KBM-7 (cell line): ENCODE data around the gene ALDH7A1.
A peak's percentile ranks its signal among the peaks of the same experiment; 100 is the strongest.
"Not testable (repeated sequence)": the region's sequence is repeated elsewhere in the genome, so short reads cannot be mapped to it uniquely, and the experiment has no call there.

Source experiments
- DNase-seq: peaks from one replicate; pipeline ENCODE4 v3.0.0-alpha.2; 2015
- in situ Hi-C: fragments of 300-500 bp; cut with MboI; formaldehyde crosslinking; loops from 2 replicates; pipeline ENCODE4 v1.14.3; 2020; ENCODE audit warnings: low sequenced_read_pairs, low pct_unique_long_range_greater_than_20kb, mixed read lengths

ALDH7A1 gene

DNA sequence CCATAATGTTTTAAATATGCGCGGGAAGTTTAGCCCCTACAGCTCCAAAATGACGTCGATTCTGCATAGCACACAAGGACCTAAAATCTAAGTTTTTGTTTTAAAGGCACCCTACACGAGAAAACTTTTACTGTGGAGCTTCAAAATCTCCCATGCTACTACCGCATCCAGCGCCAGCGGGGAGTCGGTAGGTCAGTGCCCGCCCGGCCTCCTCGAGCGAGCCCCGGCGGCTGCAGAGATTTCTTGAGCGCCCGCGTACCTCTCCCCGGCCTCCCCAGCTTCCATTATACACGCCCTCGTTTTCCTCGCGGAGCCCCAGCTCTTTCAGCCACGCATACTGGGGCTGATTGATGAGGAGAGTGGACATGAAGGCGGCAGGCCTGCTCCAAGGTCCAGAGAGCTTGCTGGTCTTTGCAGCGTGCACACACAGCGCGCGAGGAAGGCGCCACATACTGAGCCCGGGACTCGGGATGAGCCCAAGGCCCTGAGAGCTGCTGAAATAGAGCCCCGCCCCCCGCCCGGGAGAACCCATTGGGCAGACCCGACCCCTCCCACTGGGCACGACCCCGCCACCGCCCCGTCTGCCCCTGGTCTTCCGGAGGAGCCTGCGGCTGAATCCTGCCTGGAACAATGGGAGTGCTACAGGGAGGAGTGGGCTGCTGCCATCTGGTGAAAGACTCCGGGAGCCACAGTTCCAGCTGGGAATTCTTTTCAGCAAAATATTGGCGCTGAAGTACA lies at the start of gene ALDH7A1:
Gene ALDH7A1, minus strand, starts transcription at position 472 of the 738 bp plus-strand sequence. Its CDS starts 21 bp downstream, at position 451.
- DNase-seq = no peak
- in situ Hi-C loops = no loop called here

DNA sequence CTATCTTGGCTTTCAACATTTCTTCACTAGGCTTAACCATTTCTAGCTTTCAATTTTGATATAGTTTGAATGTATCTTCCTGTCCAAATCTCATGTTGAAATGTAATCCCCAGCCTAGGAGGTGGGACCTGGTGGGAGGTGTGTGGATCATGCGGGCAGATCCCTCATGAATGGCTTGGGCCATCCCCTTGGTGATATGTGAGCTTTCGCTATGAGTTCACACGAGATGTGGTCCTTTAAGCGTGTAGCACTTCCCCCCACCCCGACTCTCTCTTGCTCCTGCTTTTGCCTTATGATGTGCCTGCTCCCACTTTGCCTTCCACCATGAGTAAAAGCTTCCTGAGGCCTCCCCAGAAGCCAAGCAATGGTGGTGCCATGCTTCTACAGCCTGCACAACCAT lies 46.4 kb upstream of the ALDH7A1 start:
- in situ Hi-C loops = loop anchor here (25.0 kb wide), 1 partner anchor 646 kb away; the partner anchor contains the start of gene MEGF10
- DNase-seq = no peak

DNA sequence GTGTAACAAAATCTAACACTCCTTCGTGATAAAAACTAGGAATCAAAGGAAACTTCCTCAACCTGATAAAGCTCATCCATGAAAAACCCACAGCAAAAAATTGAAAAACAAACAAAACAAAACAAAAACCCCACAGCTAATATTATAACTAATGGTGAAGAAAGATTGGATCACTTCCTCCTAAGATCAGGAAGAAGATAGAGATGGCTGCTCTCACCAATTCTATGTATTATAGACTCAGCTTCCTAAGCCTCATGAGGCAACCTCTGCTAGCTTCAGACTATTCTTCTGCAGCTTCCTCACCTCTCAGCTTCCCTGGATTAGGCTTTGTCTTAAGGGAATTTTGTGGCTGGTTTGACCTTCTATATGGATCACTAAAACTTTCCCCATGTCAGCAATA lies 45.8 kb upstream of the ALDH7A1 start:
- in situ Hi-C loops = loop anchor here (25.0 kb wide), 1 partner anchor 646 kb away; the partner anchor contains the start of gene MEGF10

DNA sequence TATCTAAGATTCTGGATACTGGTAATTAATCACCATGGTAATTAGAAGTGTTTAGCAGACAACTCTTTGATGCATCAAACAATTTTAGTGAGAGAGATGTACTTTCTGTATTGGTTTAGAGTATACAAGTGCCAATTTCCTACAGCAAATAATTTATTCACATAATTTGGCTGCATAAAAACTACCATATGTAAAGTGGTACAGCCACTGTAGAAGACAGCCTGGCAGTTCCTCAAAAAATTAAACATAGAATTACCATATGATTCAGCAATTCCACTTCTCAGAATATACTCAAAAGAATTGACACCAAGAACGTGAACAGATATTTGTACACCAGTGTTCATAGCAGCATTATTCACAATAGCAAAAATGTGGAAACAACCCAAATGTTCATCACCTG lies 41.9 kb upstream of the ALDH7A1 start:
- DNase-seq = no peak
- in situ Hi-C loops = loop anchor here (25.0 kb wide), 1 partner anchor 650 kb away; the partner anchor contains the start of gene MEGF10

More for the DNA sequence above, 45.8 kb upstream of the ALDH7A1 start:
- no peak for DNase-seq

DNA sequence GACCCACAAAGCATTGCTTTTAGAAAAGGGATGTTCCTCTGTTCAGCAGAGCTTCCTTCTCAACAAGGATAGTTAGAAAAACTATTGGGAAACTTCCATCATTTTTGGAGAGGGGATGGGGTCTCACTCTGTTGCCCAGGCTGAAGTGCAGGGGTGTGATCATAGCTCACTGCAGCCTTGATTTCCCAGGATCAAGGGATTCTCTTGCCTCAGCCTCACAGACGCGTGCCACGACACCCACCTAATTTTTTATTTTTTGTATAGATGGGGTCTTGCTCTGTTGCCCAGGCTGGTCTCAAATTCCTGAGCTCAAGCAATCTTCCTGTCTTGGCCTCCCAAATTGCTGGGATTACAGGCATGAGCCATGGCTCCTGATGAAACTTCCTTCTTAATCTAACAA lies 40.6 kb upstream of the ALDH7A1 start:
- in situ Hi-C loops = loop anchor here (25.0 kb wide), 1 partner anchor 652 kb away; the partner anchor contains the start of gene MEGF10
- no peak for DNase-seq

DNA sequence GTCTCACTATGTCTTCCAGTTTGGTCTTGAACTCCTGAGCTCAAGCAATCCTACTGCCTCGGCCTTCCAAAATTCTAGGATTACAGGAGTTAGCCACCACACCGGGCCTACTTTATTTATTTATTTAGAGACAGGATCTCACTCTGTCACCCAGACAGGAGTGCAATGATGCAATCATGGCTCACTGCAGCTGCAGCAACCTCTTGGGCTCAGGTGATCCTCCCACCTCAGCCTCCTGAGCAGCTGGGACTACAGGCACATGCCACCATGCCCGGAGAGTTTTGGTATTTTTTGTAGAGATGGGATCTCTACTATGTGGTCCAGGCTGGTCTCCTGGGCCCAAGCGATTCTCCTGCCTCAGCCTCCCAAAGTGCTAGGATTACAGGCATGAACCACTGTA lies 38.5 kb upstream of the ALDH7A1 start:
- DNase-seq = no peak
- in situ Hi-C loops = loop anchor here (25.0 kb wide), 1 partner anchor 654 kb away; the partner anchor contains the start of gene MEGF10

DNA sequence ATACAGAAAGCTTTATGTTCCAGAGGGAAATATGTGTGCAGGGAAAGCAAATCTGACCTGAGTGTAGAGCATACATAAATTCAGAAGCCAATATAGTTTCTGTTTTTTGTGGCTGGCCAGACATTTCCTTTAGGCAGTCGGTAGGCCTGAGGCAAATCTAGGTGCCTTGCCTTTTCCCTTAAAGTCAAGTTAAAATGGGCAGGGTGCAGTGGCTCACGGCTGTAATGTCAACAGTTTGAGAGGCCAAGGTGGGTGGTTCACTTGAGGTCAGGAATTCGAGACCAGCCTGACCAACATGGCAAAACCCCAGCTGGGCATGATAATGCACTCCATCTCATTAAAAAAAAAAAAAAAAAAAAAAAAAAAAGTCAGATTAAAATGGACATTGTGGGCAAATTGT lies 36.9 kb upstream of the ALDH7A1 start:
- DNase-seq = no peak
- in situ Hi-C loops = loop anchor here (25.0 kb wide), 1 partner anchor 655 kb away; the partner anchor contains the start of gene MEGF10

DNA sequence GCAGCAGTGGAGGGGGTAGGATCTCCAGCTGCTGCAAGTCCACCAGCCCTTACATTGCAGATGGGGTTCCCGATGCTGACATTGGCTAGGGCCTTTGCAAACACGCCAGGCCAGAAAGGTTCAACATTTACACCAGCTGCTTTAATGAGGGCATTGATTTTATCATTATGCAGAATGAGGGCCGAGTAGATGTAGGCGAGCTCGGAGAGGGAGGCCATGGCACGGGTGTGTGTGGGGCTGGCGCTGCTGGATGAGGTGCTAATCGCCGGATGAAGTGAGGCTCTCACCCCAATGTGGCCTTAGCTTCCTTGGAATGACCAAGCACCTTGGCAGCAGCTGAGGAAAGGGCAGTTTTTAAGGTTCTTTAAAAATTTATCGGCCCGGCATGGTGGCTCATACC lies 33.1 kb upstream of the ALDH7A1 start:
- DNase-seq = no peak
- in situ Hi-C loops = loop anchor here (25.0 kb wide), 1 partner anchor 659 kb away; the partner anchor contains the start of gene MEGF10

DNA sequence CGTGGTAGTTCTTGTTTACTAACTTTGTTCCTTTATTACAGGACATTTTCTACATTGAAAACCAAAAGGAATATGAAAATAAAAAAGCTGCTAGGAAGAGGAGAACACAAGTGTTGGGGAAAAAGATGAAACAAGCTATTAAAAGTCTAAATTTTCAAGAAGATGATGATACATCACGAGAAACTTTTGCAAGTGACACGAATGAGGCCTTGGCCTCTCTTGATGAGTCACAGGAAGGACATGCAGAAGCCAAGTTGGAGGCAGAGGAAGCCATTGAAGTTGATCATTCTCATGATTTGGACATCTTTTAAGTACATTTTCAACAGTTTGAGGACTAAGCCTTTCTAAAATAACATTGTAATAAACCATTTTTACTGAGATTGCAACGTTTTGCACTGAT lies 29.5 kb upstream of the ALDH7A1 start:
- in situ Hi-C loops = no loop called here
- DNase-seq = no peak

DNA sequence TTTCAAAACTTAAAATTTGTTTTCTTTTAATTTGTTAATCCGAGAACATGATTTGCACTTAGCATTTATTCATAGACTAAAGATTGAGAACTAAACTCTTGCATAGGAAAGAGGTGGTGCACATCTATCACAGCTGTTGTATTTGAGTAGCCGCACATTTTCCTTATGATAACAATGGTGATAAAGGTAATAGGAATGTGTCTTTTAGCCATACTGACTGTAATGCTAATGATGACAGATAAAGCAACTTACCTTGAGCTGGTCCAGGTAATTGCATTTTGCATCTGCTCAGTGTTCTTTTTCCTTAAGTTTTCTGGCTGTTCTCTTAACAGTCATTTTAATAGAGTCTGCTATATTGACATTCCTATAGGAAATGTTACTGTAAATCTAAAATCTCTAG lies 24.8 kb upstream of the ALDH7A1 start:
- in situ Hi-C loops = no loop called here
- DNase-seq = no peak

DNA sequence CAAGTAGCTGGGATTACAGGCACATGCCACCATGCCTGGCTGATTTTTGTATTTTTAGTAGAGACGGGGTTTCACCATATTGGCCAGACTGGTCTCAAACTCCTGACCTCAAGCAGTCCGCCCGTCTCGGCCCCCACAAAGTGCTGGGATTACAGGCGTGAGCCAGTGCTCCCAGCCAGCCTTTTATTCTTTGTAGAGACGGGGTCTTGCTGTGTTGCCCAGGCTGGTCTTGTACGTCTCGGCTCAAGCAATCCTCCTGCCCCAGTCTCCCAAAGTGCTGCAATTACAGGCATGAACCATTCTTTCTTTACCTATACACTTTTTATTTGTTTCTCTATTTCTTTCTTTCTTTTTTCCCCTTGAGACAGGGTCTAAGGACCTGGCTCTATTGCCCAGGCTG lies 22.6 kb upstream of the ALDH7A1 start:
- in situ Hi-C loops, DNase-seq: not testable (repeated sequence)

DNA sequence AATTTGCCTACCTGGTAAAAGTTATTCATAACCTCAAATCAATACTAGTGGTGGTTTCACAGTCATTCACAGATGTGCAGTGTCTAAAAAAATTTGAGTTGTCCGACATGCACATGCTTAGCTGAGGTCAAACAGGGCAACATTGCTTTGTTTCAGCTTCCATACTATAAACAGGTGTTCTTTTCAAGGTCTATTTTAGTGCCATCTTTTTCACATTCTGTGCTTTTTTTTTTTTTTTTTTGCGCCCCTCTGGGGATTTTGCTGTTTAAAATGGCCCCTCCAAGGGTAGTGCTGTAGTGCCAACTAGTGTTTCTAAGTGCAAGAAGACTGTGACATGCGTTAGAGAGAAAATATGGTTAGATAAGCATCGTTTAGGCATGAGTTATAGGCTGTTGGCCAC lies 20.3 kb upstream of the ALDH7A1 start:
- no peak for DNase-seq

DNA sequence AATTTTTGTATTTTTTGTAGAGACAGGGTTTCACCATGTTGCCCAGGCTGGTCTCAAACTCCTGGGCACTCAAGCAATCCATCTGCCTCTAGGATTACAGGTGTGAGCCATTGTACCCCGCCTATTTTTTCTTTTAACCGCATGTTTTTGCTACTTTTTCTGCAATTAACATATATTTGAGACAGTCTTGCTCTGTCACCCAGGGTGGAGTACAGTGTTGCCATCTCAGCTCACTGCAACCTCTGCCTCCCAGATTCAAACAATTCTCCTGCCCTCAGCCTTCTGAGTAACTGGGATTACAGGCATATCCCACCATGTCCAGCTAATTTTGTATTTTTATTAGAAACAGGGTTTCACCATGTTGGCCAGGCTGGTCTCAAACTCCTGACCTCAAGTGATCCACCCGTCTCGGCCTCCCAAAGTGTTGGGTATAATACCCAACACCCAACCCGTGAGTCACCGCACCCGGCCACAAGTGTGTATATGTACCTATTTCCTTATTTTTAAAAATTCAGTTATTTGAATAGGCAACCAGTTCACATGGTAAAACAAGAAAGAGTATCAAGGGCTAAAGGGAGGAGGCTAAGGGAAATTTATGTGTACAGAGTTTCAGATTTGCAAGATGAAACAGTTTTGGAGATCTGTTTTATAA lies 19.0 kb upstream of the ALDH7A1 start:
- DNase-seq = no peak
- in situ Hi-C loops = no loop called here

More for the DNA sequence above, 20.3 kb upstream of the ALDH7A1 start:
- in situ Hi-C loops = no loop called here

DNA sequence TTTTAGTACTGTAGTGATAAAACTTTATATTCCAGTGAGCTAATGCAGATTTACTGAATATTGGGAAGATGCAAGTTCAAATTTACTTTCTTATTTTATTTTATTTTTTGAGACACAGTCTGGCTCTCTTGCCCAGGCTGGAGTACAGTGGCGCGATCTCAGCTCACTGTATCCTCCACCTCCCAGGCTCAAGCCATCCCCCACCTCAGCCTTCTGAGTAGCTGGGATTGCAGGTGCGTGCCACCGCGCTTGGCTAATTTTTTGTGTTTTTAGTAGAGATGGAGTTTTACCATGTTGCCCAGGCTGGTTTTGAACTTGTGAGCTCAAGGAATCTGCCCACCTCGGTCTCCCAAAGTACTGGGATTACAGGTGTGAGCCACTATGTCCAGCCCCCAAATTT lies 15.6 kb upstream of the ALDH7A1 start:
- in situ Hi-C loops = no loop called here
- no peak for DNase-seq

DNA sequence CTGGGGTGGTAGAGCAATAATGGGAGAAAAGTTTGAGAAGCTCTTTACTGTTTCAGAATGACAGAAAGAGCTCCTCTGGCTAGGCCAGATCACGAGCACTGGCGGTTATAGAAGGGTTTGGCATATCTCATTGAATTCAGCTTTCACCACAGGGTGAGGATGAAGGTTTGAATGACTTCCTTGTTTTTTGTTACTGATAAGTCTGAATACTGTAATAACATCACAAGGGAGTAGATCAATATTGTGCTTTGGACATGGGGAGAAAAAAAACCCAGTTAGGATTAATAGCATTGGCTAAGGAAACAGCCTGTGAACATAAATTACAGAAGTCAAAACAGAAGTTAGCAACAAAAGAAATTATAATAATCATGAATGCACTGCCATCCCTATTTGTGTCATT lies 15.1 kb upstream of the ALDH7A1 start:
- in situ Hi-C loops = no loop called here

DNA sequence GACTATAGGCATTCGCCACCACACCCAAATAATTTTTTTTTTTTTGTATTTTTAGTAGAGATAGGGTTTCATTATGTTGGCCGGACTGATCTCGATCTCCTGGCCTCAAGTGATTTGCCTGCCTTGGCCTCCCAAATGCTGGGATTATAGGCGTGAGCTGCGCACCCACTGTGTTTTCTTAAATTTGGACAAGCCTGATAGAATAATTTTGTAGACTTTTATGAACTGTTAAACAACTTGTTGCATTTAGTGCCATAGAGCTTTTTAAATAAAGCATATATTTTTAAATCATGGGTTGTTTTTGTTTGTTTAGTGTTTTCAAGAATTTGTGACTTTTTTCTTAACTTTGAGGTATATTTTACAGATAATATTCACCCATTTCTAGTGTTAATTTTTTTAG lies 10.5 kb upstream of the ALDH7A1 start:
- in situ Hi-C loops = no loop called here
- DNase-seq = no peak

More for the DNA sequence above, 15.1 kb upstream of the ALDH7A1 start:
- DNase-seq = no peak

DNA sequence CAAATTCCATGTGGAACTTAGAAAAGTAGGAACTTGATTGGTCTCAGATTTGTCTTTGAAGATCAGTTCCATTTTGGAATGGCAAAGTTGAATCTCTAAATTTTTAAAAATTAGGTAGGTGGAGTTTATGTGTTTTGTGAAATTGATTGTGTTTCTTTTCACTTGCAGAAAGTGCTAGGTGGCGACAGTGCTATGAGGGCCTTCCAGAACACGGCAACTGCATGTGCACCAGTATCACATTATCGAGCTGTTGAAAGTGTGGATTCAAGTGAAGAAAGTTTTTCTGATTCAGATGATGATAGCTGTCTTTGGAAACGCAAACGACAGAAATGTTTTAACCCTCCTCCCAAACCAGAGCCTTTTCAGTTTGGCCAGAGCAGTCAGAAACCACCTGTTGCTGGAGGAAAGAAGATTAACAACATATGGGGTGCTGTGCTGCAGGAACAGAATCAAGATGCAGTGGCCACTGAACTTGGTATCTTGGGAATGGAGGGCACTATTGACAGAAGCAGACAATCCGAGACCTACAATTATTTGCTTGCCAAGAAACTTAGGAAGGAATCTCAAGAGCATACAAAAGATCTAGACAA lies 8.5 kb upstream of the ALDH7A1 start:
- in situ Hi-C loops = no loop called here
- no peak for DNase-seq

DNA sequence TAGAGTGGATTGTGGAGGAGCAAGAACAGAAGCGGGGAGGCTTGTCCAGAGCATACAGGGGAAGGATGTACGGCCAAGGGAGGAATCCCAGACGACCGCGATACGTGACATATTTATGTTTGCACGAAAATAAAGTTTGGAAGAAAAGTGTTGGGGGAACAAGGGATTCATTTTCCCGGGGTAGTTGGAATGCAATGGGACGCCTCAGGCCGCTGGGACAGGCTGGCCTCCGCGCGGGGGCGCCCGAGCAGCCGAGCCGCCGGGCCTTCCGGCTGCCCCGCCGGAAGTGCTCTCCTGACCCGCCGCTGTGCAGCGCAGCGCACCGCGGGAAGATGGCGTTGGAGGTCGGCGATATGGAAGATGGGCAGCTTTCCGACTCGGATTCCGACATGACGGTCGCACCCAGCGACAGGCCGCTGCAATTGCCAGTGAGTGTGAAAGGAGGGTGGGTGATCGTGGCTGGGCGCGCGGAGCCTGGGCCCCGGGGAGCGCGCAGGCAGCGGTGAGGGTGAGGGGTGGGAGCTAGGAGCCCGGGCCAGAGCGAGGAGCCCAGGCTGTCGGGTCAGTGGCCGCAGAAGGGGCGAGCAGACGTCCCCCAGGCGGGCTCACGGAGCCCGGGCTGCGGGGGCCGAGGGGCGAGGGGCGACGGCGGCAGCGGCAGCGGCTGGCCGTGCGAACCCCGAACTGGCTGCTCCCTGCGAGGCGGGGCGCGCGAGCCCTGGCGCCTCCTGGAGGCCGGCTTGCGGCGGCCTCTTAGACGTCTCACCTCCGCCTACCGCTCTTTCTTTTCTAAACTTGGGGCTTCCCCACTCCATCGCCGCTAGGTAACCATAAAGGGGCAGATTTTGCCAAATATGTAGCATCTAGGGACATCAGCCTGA lies 5.9 kb upstream of the ALDH7A1 start, which contains the start of gene PHAX:
Gene PHAX, plus strand, starts transcription at position 317 of the 881 bp plus-strand sequence. Its CDS starts 16 bp downstream, at position 333.
- DNase-seq = peak; percentile 83

More for the DNA sequence above, 5.9 kb upstream of the ALDH7A1 start, which contains the start of gene PHAX:
- in situ Hi-C loops = no loop called here
